Measurements from ENCODE around the gene HMSD.
A peak's percentile ranks its signal among the peaks of the same experiment; 100 is the strongest.

The HMSD gene

DNA sequence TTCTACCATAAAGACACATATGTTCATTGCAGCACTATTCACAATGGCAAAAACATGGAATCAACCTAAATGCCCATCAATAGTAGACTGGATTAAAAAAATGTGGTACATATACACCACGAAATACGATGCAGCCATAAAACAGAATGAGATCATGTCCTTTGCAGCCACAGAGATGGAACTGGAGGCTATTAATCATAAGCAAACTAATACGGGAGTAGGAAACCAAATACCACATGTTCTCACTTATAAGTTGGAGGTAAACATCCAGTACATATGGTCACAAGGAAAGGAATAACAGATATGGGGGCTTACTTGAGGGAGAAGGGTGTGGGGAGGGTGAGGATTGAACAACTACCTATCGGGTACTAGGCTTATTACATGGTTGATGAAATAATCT lies 7.7 kb downstream of the HMSD start:
- no peak for DNase-seq (ENCODE audit: low spot score)

DNA sequence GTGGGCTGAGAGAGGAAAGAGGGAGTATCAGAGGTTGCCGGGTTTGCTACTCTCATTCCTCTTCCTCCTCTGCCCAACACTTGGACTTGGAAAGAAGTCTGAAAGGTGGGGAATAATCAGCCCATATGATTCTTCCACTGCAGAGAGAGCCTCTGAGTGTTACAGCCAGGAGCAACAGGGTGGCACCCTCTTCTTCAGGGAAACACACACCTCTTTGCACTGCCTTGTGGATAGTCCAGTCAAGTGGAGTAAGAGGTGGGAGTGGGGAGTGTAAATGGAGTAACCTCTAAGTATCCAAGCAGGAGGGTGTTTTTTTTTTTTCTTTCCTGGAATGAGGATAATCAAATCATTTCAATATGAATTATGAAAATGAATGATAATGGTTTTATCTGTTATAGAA lies 11.8 kb downstream of the HMSD start:
- no peak for DNase-seq (ENCODE audit: low spot score)

DNA sequence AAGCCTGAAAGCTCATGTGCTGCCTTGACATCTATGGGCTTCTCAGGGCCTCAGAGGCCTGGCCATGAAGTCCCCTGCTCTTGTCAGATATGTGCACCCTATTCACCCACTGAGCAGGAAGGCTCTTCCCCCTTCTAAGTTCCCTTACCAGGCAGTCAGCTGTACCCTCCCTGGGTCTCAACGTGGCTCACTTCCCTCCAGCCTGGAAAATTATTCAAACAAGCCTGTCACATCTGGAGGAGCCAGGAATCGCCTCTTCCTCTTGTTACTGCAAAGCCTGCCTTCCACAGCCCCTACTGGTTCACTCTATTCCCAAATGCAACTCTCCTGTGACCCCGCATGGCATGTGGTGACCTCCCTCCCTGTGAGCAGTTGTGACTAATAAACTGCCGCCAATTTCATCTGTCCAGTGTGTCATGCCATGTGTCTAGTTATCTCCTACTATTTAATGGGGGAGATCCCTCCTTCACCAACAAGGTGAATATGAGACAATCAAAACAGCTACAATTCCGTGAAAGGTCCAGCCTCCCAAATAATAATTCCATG lies 12.4 kb downstream of the HMSD start:
- DNase-seq (ENCODE audit: low spot score): no peak

DNA sequence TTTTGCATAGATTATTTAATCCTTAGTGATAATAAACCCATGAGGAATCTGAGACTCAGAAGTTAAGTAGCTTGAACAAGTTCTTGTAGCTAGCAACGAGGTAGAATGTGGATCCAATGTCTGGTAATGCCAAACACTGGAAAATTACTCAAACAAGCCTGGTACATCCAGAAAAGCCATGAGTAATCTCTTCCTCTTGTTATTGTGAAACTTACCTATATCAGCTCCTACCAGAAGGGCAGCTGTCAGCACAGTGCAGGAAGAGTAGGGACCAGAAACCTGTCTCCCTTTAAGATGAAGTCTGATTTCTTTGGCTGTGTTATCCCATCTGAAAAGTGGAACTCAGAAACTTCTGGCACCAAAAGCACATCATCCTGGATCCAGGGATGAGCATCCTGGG lies 13.0 kb downstream of the HMSD start:
- DNase-seq (ENCODE audit: low spot score): no peak

DNA sequence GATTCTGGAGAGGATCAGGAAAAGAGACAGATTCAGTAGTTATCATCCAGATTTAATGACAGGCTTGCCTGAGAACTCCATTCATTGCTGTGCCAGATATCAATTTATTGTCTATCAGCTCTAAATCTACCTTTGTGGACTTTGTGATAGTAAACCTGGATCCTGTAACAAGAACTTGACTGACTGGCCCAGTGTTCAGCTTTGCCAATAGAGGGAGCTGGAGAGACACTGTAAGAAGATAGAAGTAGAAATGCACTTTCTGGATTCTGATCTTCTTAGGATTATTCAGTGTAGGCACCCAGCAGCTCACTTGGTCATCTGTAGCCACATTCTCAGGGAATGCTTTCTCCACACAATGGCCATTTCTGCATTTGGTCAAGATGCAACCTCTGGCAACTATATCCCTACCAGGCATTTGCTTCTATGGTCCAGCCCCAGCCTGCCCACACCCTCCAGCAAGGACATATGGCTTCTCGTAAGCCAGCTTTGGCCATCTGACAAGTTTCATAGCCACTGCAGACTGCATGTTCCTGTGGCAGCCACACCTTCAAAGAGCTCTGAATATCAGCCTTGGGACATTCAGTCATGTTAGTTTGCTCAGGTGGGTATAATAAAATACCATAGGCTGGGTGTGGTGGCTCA lies 14.6 kb downstream of the HMSD start:
- peak; percentile 66 for DNase-seq (ENCODE audit: low spot score)

DNA sequence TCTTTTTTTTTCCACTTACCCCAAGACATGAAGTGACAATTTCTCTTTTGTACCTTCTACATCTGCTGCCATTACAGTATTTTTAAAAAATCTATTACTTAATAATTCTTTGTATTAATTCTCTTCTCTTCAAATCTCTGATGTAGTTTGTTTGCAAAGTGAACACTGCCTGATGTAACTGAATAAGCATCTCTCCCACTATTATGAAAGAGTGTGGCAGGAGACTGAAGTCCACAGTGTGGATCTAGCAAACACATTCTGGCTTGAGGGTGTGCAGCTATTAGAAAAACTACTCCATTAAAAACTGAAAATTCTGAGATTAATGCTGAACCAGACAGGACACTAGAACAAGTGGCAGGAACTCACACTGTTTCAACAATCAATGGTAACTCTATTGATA lies 15.8 kb downstream of the HMSD start:
- DNase-seq (ENCODE audit: low spot score): no peak

DNA sequence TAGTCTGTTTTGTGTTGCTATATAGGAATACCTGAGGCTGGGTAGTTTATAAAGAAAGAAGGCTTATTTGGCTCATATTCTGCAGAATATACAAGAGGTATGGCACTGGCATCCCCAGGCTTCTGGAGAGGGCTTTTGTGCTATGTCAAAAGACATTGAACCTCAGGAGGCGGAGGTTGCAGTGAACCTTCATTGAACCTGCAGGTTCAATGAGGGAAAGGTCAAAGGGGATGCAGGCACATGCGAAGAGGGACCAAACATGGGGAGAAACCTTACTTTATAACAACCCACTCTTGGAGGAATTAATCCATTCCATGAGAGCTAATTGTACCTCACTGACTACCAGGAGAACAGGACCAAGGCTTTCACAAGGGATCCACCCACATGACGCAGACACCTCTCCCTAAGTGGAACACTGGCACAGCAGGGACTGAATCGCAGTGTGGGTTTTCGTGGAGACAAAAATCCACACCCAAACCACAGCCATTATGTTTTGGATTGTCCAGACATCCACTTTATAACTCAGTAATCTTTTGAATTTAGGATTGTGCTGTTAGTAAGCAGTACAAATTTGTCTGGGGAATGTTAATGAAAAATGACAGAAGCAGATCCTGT lies 16.7 kb downstream of the HMSD start:
- no peak for DNase-seq (ENCODE audit: low spot score)

DNA sequence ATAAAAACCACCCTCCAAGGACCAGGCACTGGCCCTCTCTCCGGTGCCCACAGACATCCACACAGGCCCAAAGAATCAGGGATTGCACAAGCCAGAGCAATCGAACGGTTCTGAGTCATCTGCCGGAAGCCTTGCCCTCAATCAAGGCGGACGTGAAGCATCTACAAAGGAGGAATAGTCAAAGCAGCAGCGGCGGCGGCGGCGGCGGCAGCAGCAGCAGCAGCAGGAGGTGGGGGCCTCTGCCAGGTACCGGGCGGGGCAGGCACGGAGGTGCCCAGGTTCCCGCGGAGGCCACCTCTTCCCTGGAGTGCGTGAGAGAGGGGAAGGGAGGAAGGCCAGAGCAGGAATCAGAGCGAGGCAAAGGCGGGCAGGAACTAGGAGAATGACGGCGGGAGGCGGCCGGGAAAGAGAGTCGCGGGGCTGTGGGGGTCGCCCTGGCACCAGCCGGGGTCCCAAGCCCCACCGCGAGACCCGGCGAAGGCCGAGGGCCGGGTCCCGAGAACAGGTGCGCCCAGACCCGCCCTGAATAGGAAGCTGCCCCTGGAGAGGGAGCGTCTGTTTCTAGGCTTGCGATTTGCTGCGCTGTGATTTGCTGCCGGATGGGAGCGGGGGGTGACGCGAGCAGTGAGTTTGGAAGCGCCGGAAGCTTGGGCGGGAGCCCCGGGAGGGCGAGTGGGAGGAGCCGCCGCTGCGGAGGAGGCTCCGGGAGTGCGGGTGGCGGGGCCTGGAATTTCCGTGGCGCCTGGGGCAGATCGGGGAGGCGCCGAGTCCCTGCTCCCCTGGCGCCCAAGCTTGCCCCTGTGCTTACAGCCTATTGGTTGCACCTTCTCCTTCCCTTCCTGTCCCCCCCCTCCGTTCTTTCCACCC lies 21.1 kb downstream of the HMSD start, which contains the start of gene SERPINB8:
Gene SERPINB8 (plus strand): TSS at position 140 of the 867 bp plus-strand sequence. CDS start 8,228 bp downstream, outside the sequence.
- peak; percentile 93 for DNase-seq (ENCODE audit: low spot score)

DNA sequence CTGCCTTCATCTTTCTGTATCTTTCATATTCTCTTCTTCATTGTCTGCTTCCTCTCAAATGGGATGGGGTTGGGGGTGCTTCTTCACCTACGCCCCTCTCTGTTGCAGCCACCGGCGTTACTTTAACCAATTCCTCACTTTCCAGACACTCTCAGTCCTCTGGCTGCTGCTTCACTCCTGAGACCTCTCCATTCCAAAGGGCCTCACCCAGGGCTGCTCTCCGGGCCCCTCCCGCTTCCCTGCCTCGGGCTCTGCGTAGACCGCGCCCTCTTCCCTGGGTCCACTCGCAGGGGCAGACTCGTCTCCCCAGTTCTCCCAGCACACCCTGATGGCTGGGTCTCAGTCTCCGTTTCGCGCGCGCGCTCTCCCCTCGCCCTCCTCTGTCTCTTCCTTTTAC lies 21.7 kb downstream of the HMSD start:
- no peak for DNase-seq (ENCODE audit: low spot score)

DNA sequence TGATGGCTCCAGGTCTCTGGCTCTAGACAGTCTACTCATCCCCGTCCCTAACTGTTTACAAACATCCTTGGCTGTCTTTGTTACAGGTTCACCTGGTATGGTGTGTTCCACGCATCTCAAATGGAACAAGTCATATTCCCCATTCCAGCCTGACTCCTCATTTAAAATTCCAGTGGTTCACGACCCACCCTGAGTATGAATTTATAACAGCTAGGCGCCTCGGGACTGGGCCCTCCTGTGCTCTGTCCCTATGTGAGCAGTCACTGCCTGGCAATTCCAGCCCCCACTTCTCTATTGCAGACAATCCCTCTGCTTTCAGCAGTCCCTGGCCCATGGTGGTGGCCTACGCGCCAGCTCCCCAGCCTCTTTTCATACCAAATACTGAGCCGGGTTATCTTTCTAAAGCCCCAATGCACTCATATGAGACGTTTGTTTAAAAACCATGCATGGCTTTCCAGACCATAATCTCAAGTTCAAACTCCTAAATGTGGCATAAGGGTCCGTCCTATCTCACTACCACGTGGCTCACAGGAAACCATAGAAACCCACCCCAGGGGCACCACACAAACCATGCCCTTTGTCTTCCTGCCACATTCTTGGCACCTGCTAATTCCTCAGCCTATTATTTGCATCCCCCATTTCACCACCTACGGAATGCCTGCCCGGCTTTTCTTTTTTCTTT lies 22.4 kb downstream of the HMSD start:
- DNase-seq (ENCODE audit: low spot score): no peak

DNA sequence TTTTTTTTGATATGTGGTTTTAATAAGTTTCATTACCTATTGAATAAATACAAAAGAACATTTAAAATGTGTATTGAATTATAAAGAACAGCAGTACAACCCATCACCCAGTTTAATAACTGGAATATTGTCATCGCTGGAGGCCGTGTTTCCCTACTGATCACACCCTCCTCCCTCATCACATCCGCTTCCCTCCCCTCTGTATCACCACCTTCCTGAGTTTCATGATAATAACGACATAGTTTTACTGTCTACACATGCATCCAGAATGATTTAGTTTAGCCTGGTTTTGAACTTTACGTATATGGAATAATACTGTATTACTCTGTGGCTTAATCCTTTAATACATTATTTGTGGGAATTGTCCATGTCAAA lies 22.9 kb downstream of the HMSD start:
- no peak for DNase-seq (ENCODE audit: low spot score)

DNA sequence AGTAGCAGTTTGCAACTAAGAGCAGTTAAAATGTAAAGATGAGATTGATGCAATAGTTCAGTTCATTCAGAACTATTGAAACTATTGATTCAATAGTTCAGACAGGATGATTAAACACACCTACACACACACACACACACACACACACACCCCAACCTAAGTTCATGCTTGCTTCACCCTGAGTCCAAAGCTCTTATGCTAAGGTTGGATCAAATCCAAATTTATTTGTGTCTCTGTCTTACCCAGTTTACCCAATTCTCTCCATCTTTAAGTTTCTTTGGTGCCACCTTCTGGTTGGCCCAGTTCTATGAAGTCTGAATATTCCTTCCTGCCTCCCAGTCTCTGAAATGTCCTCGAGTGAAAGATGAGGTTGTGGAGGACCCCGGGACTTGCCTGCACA lies 25.9 kb downstream of the HMSD start:
- peak; percentile 50 for DNase-seq (ENCODE audit: low spot score)

DNA sequence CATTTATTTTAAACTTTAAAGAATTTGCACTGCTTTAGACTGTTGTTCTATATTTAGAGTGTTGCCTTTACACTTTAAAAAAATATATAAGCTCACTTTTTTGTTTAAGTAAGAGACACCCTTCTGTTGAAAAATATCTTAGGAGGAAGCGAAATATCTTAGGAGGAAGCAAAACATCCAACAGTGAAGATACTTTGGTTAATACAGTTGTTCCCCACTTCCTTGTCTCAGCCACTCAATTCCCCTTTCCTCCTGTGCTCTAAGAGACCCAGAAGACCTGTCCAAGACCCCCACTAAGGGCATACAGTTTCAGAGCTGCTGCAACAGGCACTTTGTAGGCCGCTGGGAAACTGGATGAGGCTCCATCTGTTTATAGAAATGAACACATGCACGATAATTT lies 26.5 kb downstream of the HMSD start:
- DNase-seq (ENCODE audit: low spot score): no peak

DNA sequence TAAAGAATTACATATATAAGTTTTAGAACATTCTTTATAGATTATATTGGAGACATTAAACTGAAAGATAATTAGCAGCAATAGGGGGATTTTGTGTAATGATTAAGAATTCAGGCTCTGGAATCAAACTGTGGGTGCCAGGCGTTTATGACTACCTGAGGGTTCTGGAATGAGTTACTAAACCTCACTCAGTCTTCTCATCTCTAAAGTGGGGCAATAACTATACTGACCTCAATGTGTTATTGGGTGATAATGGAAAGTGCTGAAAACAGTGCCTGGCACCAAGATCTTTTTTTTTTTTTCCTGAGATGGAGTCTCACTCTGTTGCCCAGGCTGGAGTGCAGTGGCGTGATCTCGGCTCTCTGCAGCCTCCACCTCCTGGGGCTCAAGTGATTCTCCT lies 27.9 kb downstream of the HMSD start:
- DNase-seq (ENCODE audit: low spot score): no peak

DNA sequence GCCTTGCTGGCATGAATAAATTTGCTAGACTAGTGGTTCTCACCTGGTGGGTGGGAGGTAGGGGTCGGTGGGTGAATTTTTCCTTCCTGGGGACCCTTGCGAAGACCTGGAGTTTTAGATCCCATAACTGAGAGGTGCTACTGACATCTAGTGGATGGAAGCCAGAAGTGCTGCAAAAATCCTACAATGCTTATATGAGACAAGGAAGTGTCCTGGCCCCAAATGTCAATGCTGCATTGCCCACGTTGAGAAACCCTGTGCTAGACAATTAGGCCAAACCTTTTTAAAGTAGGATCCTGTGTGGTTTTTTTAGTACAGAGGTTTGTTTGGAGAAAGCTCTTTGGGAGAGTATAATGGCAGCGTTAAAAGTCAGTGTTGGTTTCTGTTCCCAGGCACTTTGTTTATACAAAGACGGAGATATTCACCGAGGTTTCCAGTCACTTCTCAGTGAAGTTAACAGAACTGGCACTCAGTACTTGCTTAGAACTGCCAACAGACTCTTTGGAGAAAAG lies 30.4 kb downstream of the HMSD start:
- peak; percentile 68 for DNase-seq (ENCODE audit: low spot score)

DNA sequence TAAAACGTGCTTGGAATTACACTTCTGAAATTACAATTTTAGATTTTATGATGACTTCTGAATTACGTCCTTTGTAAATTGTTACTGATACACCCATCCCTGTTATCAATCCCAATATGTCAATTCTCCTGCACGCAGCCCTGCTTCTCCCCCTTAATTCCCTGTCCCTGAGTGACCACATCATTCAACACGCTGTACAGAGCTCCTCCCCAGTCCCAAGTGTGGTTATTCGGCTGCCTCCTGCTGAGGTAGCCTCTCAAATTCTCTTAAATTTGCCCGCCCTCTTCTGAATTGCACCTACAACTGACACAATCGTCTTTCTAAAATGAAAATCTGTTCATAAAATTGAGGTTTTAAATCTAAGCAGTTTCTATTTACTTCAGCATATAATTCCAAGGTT lies 30.9 kb downstream of the HMSD start:
- no peak for DNase-seq (ENCODE audit: low spot score)

DNA sequence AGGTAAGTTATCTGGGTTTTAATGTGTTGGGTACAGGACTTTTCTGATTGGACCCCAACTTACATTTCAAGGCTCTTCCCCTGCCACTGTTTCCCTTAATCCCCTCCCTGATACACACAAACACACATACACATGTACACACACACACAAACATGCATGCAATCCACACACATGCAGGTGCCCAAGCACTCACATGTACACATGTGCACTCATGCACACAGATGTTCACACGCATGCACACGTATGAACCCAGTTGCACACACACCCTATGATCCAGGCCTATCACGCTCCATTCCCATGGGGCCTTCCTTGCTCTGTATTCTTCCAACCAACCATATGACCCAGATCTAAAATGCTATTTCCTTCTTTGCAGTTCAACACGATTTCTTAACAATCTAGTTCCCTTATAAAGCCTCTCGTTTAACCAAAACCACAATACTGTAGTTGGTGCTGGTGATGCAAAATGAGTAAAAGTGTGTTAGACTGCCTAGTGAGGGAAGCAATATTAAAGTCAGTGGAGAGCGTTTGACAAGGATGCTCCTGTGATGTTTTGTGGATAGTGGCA lies 31.9 kb downstream of the HMSD start:
- no peak for DNase-seq (ENCODE audit: low spot score)

DNA sequence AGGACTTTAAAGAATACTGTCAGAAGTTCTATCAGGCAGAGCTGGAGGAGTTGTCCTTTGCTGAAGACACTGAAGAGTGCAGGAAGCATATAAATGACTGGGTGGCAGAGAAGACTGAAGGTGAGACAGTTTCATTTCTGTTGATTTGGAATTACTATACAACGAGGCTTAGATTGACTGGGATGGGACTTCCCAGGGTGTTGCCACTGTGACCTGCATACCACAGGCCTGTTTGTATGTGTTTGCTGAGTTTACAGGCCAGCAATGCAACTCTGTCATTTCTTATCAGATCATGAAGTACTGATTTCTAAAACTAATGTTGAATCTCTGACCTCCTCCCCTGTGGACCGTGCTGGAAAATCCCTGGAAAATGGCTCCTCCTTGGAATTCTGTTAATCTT lies 32.6 kb downstream of the HMSD start:
- DNase-seq (ENCODE audit: low spot score): no peak

DNA sequence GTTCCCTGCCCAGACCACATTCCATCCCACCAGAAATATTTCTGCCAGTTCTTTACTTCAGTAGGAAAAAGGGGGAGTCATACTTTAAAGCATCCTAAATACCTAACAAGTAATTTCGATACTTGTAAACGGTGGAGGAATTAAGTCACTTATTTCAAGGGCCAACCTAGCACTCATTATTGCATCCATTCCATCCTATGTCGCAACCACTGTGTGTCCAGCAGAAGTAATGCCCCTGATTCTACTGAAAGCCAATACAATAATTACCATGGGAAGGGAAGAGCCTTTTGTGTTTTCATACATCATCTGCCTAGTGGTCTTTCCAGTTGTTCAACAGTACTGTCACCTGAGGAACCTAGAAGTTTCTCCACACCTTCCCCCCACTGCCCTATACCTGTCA lies 33.3 kb downstream of the HMSD start:
- DNase-seq (ENCODE audit: low spot score): no peak

DNA sequence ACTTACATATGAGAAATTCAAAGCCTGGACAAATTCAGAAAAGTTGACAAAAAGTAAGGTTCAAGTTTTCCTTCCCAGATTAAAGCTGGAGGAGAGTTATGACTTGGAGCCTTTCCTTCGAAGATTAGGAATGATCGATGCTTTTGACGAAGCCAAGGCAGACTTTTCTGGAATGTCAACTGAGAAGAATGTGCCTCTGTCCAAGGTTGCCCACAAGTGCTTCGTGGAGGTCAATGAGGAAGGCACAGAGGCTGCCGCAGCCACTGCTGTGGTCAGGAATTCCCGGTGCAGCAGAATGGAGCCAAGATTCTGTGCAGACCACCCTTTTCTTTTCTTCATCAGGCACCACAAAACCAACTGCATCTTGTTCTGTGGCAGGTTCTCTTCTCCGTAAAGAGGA lies 37.8 kb downstream of the HMSD start:
- no peak for DNase-seq (ENCODE audit: low spot score)

DNA sequence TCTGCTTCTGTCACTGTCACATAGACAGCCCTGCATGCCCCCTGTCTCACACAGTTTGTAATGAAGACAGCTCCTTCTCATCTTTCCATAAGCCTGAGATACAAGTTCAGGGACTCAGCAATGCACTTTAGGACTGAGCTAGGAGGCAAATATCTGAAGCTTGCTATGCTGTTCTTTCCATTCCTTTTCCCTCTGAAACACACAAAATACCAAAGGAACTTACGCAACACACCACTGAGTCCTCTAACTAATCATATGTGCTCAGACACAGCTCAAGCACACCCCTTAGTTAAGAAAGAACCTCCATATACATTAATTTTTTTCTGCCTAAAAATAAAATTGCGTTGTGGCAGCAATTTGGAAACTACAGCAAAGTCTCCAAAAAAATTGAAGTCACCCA lies 38.6 kb downstream of the HMSD start:
- no peak for DNase-seq (ENCODE audit: low spot score)

DNA sequence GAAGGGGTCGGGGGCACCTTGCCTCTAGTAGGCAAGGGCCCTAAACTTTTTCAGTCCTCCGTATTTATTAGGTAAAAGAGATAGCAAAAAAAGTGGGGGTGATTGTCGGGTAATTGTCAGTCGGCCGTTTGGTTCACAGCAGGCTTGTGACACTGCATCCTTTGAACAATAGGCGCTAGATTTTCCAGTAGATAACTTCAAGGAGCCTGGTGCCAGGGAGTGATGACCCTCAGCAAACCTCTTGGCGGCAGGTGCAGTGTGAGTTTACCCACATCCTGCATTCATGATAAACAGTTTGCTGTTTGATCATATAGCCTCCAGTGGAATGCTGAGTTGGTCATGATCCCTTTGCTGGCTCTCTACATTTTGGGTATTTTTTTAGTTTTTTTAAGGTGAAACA lies 43.6 kb downstream of the HMSD start:
- DNase-seq (ENCODE audit: low spot score): no peak

Data from globus pallidus (tissue), 1 donor.